ENCODE measurements around the gene DNAJC1.

The DNAJC1 gene

DNA sequence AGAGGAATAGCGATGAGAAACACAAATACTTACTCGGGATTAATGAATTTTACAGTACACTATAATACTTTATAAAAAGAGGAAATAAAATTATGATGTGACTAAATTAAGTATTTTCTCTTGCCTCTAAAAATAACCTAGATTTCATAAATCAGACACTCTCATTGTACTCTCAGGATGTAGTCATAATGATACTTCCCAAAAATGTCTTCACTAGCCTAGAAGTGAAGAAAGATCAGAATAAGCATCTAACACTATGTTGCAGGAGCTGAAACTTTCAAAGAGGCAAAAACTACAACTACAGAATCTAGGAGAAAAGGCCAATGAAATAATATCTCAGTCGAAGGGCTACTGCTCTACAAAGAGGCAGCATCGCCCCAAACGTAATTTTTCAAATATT, 49.4 kb downstream of the DNAJC1 start:
- in situ Hi-C loops (cut with MboI; ENCODE audit: low sequenced_read_pairs, unreplicated experiment), result no loop called here
- TF ChIP-seq, protein P1, sequence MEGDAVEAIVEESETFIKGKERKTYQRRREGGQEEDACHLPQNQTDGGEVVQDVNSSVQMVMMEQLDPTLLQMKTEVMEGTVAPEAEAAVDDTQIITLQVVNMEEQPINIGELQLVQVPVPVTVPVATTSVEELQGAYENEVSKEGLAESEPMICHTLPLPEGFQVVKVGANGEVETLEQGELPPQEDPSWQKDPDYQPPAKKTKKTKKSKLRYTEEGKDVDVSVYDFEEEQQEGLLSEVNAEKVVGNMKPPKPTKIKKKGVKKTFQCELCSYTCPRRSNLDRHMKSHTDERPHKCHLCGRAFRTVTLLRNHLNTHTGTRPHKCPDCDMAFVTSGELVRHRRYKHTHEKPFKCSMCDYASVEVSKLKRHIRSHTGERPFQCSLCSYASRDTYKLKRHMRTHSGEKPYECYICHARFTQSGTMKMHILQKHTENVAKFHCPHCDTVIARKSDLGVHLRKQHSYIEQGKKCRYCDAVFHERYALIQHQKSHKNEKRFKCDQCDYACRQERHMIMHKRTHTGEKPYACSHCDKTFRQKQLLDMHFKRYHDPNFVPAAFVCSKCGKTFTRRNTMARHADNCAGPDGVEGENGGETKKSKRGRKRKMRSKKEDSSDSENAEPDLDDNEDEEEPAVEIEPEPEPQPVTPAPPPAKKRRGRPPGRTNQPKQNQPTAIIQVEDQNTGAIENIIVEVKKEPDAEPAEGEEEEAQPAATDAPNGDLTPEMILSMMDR (IDR thresholded peaks at IDR 0.05; ENCODE audit: borderline replicate concordance, control extremely low read depth, extremely low read depth, insufficient read depth, missing control alignments), result no peak
- DNase-seq (ENCODE audit: low spot score), result peak; percentile 33

DNA sequence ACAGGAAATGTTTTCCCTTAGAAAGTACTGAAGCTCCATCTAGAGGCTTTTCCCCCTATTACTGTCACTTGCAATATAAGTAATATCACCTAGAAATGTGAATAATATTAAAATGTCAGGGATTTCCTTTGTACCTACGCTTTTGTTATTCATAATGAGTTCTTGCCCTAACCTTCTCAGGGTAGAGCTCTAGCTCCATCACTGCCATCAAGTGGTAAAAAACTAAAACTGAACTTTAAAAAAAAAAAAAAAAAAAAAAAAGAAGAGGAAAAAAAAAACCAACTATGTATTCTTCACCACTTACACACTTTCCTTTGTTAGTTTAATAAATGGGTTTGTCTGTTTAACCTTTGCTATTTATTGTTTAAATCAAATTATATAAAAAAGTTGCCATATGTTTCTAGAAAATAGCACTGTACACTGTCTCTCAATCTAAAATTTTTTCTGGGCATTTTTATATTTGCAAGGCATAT, 49.9 kb downstream of the DNAJC1 start:
- in situ Hi-C loops (cut with MboI; ENCODE audit: low sequenced_read_pairs, unreplicated experiment), result no loop called here
- peak; percentile 50 for DNase-seq (ENCODE audit: low spot score)
- TF ChIP-seq, protein P1 (IDR thresholded peaks at IDR 0.05; ENCODE audit: borderline replicate concordance, control extremely low read depth, extremely low read depth, insufficient read depth, missing control alignments), result peak; percentile 22

DNA sequence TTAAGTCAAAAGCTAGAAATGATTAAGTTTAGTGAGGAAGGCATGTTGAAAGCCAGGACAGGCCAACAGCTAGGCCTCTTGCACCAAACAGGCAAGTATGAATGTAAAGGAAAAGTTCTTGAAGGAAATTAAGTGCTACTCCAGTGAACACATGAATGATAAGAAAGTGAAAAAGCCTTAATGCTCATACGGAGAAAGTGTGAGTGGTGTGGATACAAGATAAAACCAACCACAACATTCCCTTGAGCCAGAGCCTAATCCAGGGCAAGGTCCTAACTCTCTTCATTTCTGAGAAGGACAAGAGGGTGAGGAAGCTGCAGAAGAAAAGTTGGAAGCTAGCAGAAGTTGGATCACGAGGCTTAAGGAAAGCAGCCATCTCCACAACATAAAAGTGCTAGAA, 53.0 kb downstream of the DNAJC1 start:
- in situ Hi-C loops (cut with MboI; ENCODE audit: low sequenced_read_pairs, unreplicated experiment), result no loop called here
- TF ChIP-seq, protein P1 (IDR thresholded peaks at IDR 0.05; ENCODE audit: borderline replicate concordance, control extremely low read depth, extremely low read depth, insufficient read depth, missing control alignments), result no peak
- no peak for DNase-seq (ENCODE audit: low spot score)

DNA sequence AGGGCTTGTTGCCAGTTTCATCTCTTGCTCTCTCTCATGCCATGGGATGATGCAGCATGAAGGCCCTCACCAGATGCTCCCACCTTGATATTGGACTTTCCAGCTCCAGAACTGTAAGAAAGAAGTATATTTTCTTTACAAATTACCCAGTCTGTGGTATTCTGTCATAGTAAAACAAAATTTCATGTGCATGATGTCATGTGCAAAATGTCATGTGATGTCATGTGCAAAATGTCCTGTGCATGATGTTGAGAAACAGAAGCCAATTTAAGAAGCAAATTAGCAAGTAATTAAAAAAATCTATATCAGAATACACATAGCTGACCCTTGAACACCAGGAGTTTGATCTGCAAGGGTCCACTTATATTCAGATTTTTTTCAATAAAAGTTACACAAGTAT, 56.6 kb downstream of the DNAJC1 start:
- TF ChIP-seq, protein P1 (IDR thresholded peaks at IDR 0.05; ENCODE audit: borderline replicate concordance, control extremely low read depth, extremely low read depth, insufficient read depth, missing control alignments), result no peak
- no peak for DNase-seq (ENCODE audit: low spot score)
- in situ Hi-C loops (cut with MboI; ENCODE audit: low sequenced_read_pairs, unreplicated experiment), result loop anchor here (25.0 kb wide), 2 partner anchors 435 to 660 kb away; no protein-coding TSS in a partner anchor

DNA sequence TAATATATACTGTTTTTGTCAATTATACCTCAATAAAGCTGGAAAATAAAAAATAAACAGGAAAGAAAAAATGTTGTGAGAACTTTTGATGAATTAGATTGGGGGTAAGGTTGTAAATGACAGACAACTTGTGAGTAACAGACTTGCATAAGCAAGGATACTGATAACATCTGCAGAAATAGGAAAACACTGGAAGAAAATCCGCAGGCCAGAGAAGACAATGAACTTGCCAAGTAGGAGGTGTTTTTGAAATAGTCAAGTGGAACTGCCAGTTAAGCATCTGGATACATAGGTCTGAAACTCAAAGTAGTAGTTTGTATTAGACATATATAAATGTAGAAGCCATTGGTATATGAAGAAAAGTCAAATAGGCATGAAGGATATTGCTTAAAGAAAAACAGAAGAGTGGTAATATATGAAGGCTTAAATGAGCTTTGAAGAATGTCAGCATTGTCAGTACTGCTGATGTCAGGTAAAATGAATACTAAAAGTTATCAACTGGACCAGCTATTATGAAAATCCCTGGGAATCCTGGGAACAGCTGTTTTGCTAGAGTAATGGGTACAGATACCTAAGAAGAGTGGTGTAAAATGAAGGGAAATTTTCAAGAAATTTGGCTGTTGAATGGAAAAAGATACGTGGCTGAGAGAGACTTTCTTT, 58.7 kb downstream of the DNAJC1 start:
- DNase-seq (ENCODE audit: low spot score), result no peak
- in situ Hi-C loops (cut with MboI; ENCODE audit: low sequenced_read_pairs, unreplicated experiment), result loop anchor here (25.0 kb wide), 2 partner anchors 433 to 658 kb away; no protein-coding TSS in a partner anchor
- TF ChIP-seq, protein P1 (IDR thresholded peaks at IDR 0.05; ENCODE audit: borderline replicate concordance, control extremely low read depth, extremely low read depth, insufficient read depth, missing control alignments), result no peak

DNA sequence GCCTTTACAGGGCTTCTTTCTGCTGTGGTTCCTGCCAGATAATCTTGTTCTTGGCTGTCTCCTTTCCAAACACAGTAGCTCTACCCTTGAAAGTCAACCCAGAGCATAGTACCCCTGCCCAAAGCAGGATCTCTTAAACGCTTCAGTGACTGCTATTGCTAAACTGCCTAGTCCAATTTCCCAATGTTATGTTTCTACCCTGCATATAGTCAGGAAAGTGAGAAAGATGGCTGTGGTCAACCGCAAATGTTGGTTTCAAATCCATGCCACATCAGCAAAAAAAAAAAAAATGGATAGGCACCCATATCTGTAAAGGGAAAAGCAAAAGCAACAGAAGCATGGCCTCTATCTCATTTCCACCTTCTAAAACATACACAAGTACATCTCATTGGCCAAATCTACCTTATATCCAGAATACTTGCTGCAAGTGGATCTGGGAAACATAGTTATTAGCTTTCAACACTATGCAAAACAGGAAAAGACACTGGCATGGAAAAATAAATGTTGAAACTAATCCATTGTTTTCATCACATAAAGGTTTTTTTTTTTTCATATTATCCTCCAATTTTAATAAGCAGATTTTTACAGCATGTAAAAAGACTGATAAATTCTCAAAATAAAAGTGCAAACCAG, 59.8 kb downstream of the DNAJC1 start:
- no peak for DNase-seq (ENCODE audit: low spot score)
- TF ChIP-seq, protein P1 (IDR thresholded peaks at IDR 0.05; ENCODE audit: borderline replicate concordance, control extremely low read depth, extremely low read depth, insufficient read depth, missing control alignments), result no peak
- in situ Hi-C loops (cut with MboI; ENCODE audit: low sequenced_read_pairs, unreplicated experiment), result loop anchor here (25.0 kb wide), 2 partner anchors 431 to 656 kb away; no protein-coding TSS in a partner anchor

Measured in GM13976 (cell line).